GDM1 (cell line): ENCODE measurements around the gene PLEKHF1.
A peak's percentile ranks its signal among the peaks of the same experiment; 100 is the strongest.
"Not testable (repeated sequence)": the region's sequence is repeated elsewhere in the genome, so short reads cannot be mapped to it uniquely, and the experiment has no call there.

ENCODE experiments used
- DNase-seq: peaks from one replicate; lab custom pipeline; 2025; lab: John Stamatoyannopoulos, UW

PLEKHF1 gene

DNA sequence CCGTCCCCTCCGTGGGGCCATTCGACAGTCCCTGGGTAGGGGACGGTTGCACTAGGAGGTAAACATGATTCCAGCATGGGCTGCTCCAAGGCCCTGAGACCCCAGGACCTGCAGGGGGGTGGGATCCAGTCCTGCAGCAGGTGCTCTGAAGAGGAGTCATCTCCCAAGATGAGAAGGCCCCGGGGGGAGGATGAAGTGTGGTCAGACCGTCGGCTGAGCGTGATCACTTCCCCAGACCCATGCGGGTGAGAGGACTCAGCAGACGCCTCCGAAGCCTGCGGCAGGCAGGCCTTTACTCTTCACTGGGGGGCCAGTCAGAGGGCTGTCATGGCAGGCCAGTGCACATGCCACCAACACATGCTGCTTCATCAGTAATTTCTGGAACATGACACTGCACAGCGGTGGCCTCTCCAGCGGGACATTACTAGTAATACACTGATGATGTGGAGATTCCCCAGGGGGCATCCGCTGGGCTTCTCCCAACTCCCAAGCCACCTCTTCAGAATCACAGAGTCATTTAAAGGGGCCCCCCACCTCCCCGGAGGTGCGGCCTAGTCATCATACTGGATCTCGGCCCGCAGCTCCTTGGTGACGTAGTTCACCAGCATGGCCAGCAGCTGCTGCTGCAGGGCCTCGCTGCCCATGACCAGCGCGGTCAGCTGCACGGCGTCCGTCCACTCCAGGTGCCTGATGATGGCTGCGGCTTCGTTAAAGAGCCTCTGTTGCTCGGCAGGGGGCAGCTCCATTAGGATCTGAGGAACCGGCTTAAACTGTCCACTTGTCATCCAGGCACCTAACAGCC is 37.1 kb downstream of the PLEKHF1 start:
- no peak for DNase-seq

DNA sequence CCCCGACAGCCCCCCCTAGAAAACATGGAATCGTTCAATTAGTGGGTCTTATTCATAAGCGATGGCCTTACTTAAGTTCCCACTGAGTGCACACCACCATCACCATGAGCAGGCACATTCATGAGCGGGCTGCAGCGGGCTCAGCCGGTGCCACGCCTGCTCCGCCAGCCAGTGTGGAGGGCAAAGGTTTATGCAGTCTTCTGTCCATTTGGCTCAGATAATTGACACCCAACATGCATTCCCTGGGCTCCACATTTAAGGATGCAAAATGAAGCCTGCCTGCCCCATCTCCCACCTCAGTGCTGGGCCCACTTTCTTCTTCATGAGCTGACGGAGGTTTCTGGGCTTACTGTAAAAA is 37.7 kb downstream of the PLEKHF1 start:
- no peak for DNase-seq

DNA sequence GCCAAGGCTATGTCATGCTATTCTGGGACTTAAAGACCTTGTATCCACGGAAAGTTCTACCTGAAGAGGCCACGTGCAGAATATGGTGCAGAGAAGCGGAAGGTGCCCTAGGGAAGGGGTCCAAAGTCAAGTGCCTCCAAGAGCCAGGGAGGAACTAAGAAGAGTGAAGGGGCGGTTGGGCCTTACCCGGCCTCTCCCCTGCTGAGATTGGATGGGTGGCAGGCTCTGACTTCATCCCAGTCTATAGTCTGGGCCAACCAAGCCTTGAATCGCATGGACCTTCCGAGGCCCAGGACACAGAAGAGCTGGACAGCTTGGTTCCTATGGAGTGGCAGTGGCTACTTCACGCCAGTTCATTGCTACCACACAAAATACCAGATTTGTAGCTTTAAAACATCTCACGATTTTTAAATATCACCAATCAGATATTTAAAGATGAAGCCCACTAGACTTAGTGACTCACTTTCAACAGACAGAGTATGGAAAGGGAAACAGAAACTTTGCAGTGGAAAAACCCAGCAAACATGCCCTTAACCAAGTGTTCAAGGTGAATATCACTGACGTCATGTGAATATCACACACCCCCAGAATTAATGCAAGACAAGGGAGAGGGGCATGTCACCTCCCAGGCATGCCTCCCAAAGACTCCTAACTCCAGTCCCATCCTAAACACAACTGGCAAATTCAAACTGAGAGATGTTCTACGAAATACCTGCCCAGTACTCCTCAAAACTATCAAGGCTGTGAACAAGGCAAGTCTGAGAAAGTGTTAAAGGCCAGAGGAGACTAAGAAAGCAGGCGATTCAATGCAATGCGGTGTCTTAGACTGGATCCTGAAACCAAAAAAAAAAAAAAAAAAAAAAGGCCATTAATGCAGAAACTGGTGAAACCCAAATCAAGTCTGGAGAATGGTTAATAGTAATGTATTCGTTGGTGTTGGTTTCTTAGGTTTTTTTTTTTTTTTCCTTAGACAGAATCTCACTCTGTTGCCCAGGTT is 39.6 kb downstream of the PLEKHF1 start:
- no peak for DNase-seq

- DNase-seq: no peak
Observed at GRCh38 chr19:29705706-29706105, 40.4 kb downstream of the PLEKHF1 start.

GRCh38 chr19:29706635-29707034 is 41.4 kb downstream of the PLEKHF1 start:
- no peak for DNase-seq

- no peak for DNase-seq
Observed at GRCh38 chr19:29708554-29709439, 43.5 kb downstream of the PLEKHF1 start.

GRCh38 chr19:29709440-29709798 is 44.2 kb downstream of the PLEKHF1 start:
- not testable (repeated sequence) for DNase-seq

DNA sequence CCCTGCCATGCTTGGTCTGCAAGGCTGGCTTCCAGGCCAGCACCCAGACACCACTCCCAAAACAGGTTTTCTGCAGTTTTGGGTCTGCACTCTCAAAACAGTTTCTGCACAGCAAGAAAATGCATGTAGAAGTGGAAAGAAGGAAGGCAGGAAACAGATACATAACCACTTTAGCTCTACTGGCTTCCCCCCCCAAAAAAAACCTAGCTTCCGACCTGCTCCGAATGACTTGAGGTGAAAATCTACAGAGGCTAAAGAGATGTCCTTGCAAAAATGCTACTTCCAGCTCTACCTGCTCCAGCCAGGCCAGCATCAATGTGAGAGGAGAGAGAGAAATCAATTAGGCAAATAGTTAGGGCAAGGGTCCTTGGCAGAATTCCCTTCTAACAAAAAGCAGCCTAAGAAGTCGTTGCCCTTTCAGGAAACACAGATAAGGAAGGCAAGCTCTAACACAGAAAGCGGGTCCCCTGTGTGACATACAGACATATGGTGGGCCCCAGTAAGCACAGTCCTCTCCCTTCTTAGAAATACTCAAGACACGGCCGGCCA is 46.4 kb downstream of the PLEKHF1 start:
- no peak for DNase-seq

DNA sequence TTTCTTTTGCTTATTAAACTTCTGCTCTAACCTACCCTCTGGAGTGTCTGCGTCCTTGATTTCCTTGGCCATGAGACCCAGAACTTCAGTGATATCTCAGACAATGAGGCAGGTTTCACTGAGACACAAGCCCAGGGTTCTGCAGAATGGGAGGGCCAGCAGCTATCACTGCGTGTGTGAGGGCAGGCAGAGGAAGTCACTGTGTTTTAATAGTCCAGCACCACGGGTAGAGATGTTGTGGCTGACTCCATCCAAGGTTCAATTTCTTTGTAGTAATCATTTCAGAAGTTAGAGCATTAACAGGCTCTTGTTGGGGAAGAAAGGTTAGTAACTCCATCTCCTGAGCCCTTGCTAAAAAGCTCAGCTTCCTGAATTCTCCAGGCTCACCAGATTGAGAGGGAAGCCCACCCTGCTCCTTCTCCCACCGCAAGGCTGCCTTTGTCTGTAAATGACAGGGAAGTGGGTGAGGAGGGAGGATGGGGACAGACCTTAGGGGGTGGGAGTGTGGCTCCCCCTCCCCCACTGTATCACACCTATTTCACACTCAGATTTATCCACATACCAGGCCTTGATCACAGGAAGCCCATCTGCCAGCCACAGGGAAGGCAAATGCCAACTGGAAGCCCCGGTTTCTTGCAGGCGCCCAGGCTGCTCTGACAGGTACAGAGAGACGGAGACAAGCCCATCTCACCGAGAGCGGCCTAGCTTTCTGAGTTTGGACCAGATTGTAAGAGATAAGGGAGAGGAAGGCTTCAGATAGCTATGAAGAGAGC is 47.7 kb downstream of the PLEKHF1 start:
- DNase-seq: no peak

DNA sequence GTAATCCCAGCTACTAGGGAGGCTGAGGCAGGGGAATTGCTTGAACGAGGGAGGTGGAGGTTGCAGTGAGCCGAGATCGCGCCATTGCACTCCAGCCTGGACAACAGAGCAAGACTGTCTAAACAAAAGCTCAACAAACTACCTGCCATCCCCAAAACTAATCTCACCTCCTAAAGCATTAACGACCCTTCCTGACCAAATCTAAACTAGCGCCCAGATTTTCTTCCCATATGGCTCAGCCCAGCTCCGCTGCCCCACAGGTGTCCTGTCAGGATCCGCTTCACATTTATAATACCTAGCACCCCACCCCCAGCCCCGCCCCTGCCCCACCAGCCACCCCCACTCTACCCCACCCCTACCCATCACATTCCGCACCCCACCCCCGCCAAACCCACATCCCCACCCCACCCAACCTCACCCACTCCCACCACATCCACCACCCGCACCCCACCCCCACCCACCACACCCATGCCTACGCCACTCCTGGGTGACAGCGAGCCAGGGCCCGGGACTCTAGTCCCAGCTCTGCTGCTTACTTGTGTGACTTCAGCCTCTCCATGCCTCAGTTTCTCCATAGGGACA is 49.2 kb downstream of the PLEKHF1 start:
- no peak for DNase-seq

DNA sequence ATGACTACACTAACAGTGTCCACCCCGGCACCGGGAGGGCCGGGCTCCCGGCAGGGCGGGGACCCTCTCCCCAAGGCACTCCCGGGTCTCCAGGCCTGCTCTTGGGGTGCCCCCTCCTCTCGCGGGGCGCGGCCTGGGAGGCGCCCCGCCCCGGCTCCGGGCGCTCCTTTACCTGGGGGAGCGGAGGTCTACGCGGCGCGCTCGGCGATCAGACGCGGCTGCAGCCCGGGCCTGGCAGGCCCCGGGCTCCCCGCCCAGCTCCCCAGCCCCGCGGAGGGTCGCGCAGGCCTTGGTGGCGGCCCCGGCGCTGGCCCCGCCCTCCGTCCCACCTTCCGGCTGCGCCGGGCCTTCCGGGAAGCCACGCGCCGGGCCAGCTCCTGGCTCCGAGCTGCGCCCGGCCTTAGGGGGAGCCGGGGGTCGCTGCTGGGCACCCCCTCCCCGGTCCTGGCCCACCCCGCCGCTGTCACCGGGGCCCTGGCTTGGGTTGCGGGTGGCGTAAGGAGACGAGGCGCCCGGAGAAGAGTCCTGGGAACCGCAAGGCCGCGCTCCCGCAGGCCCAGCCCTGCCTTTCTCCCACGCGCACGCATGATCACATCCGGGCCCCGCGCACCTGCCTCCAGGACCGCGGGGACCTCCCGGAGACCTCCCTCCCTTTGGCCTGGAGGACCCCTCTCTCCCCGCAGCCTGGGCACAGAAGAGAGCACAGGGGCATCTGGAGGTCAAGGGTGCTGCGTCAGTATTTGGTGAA is 49.9 kb downstream of the PLEKHF1 start, which contains the start of gene C19orf12:
Gene C19orf12 (minus strand): TSS at position 309 of the 748 bp plus-strand sequence. CDS start 6,848 bp downstream, outside the sequence.
- DNase-seq: peak; percentile 39

- no peak for DNase-seq
Observed at GRCh38 chr19:29715701-29716581, 50.7 kb downstream of the PLEKHF1 start.

- no peak for DNase-seq
Observed at GRCh38 chr19:29717051-29717450, 51.8 kb downstream of the PLEKHF1 start.

- DNase-seq: no peak
Observed at GRCh38 chr19:29724102-29724641, 58.9 kb downstream of the PLEKHF1 start.

GRCh38 chr19:29724746-29725145 is 59.5 kb downstream of the PLEKHF1 start:
- no peak for DNase-seq
